A673 (cell line): ENCODE measurements around the gene IMMP1L. TPM values are rescaled to one million over a fixed set of nuclear protein-coding genes. Genes with fewer than 3 reads are reported as not detected.
A peak's percentile ranks its signal among the peaks of the same experiment; 100 is the strongest.

Experiments
- BruUV-seq: library from RNA; stranded (reverse); fragments of 400-500 nt; replicated peaks from 2 replicates; lab custom pipeline; 2021; lab: Mats Ljungman, UMichigan
- CTCF ChIA-PET: fragments of 300-600 bp; sonication (Branson Sonifier 250); formaldehyde crosslinking; loops from one replicate; lab custom pipeline; 2022; ENCODE audit warnings: antibody characterized with exemption; lab: Charles Lee
- POLR2A ChIA-PET: fragments of 300-600 bp; sonication (Branson Sonifier 250); formaldehyde crosslinking; loops from one replicate; lab custom pipeline; 2022; ENCODE audit warnings: antibody characterized with exemption; ENCODE audit not compliant: low non-redundant PET; lab: Charles Lee
- DNase-seq: peaks from one replicate; pipeline ENCODE4 v3.0.0-alpha.2; 2015; ENCODE audit warnings: low spot score
- H3K27ac ChIP-seq: fragments of 200-600 bp; sonication (generic); 2 replicates; pipeline ENCODE4 v1.5.1; 2016; ENCODE audit warnings: mixed run types, low read depth, mild to moderate bottlenecking, mixed read lengths, antibody characterized with exemption, low read length; ENCODE audit not compliant: poor library complexity, severe bottlenecking
- H3K27me3 ChIP-seq: fragments of 200-600 bp; sonication (generic); replicated peaks from 2 replicates; pipeline ENCODE4 v1.6.1; 2017; ENCODE audit warnings: mixed run types, low read depth, mild to moderate bottlenecking, mixed read lengths, antibody characterized with exemption, low read length; ENCODE audit not compliant: insufficient read depth, poor library complexity
- H3K36me3 ChIP-seq: fragments of 200-600 bp; sonication (generic); 2 replicates; pipeline ENCODE4 v1.6.1; 2016; ENCODE audit warnings: mixed run types, mild to moderate bottlenecking, mixed read lengths, antibody characterized with exemption, low read length; ENCODE audit not compliant: insufficient read depth, poor library complexity, severe bottlenecking
- H3K4me1 ChIP-seq: fragments of 200-600 bp; sonication (generic); 2 replicates; pipeline ENCODE4 v1.6.1; 2017; ENCODE audit warnings: mixed run types, mild to moderate bottlenecking, mixed read lengths, antibody characterized with exemption, low read length; ENCODE audit not compliant: insufficient read depth, poor library complexity, severe bottlenecking
- H3K4me3 ChIP-seq: fragments of 200-600 bp; sonication (generic); 2 replicates; pipeline ENCODE4 v1.5.1; 2016; ENCODE audit warnings: low read depth, mixed run types, mild to moderate bottlenecking, mixed read lengths, low read length; ENCODE audit not compliant: poor library complexity, severe bottlenecking
- H3K9me3 ChIP-seq: fragments of 200-600 bp; sonication (generic); 2 replicates; pipeline ENCODE4 v1.6.1; 2016; ENCODE audit warnings: mixed run types, low read depth, mild to moderate bottlenecking, mixed read lengths, antibody characterized with exemption, low read length; ENCODE audit not compliant: poor library complexity, severe bottlenecking
- EZH2 ChIP-seq: fragments of 200-600 bp; sonication (generic); IDR thresholded peaks from 2 replicates; pipeline ENCODE4 v1.6.1; 2017; ENCODE audit warnings: borderline replicate concordance, low read depth, mild to moderate bottlenecking, mixed read lengths, antibody characterized with exemption, low read length; ENCODE audit not compliant: poor library complexity, severe bottlenecking
- intact Hi-C: fragments of 100-400 bp; cut with micrococcal nuclease; formaldehyde crosslinking; loops from one replicate; pipeline ENCODE4 v1.10.0; 2022; ENCODE audit not compliant: unreplicated experiment
- total RNA-seq: library from RNA; stranded (reverse); gene quantifications from 2 replicates; pipeline ENCODE4 v1.2.3, GENCODE V29; 2021
- TF ChIP-seq, protein P1 (sequence below): fragments of 300-800, 200-600 bp; sonication (generic); conservative IDR thresholded peaks from 2 replicates; pipeline ENCODE4 v1.5.1; 2017; ENCODE audit warnings: low read depth, mild to moderate bottlenecking, antibody characterized with exemption, low read length, moderate library complexity, mixed read lengths

The IMMP1L gene
- total RNA-seq, 1 experiment from 2014 or later = 88.3 TPM

DNA sequence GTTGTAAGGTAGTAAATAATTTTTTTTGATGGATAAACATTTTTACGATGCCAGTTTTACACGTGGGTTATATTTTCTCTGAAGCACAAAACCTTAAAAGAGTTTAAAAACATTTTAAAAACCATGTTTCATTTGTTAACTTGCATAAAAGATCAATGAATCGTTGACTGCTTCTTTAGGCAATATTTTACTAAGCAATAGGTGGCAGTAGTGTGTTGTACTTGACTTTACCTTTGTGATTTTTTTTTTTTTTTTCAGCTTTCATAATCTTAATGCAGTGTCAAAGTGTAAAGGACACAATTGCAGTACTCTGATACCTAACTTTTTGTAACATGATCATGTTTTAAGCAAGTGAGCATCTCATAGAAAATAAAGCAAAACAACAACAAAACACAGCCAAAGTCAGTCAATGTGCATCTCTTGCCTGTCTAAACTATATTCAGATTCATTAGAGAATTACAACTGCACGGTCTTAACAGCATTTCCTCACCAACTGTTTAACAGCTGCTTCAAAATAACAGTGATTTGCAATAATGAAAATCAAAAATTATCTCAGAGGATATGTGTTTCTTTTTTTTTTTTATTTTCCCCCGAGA, 112.1 kb downstream of the IMMP1L start:
- intact Hi-C loops = loop anchor here (1.0 to 5.0 kb wide), 4 partner anchors 474 to 775 kb away; no protein-coding TSS in a partner anchor
- no peak for TF ChIP-seq EZH2
- TF ChIP-seq, protein P1, sequence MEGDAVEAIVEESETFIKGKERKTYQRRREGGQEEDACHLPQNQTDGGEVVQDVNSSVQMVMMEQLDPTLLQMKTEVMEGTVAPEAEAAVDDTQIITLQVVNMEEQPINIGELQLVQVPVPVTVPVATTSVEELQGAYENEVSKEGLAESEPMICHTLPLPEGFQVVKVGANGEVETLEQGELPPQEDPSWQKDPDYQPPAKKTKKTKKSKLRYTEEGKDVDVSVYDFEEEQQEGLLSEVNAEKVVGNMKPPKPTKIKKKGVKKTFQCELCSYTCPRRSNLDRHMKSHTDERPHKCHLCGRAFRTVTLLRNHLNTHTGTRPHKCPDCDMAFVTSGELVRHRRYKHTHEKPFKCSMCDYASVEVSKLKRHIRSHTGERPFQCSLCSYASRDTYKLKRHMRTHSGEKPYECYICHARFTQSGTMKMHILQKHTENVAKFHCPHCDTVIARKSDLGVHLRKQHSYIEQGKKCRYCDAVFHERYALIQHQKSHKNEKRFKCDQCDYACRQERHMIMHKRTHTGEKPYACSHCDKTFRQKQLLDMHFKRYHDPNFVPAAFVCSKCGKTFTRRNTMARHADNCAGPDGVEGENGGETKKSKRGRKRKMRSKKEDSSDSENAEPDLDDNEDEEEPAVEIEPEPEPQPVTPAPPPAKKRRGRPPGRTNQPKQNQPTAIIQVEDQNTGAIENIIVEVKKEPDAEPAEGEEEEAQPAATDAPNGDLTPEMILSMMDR = peak; percentile 99
- Histone ChIP-seq H3K4me3 (no peak overlapping the region), H3K36me3 (no peaks in the 10 kb centered on the region), H3K9me3 (no peaks in the 10 kb centered on the region), H3K27me3 (no peaks in the 10 kb centered on the region), H3K4me1 (no peaks in the 10 kb centered on the region), H3K27ac (no peak overlapping the region)
- CTCF ChIA-PET = interaction anchor here (0.5 to 1.8 kb wide), 14 partner anchors 28 to 847 kb away, joined by 3 to 24 read pairs (median 4); partner anchors contain the start of genes DCDC1 and DNAJC24
- peak; percentile 69 for DNase-seq
- BruUV-seq = no TSS peak
- POLR2A ChIA-PET = interaction anchor here (0.6 kb wide), 1 partner anchor 253 kb away, joined by 3 read pairs; no protein-coding TSS in a partner anchor

DNA sequence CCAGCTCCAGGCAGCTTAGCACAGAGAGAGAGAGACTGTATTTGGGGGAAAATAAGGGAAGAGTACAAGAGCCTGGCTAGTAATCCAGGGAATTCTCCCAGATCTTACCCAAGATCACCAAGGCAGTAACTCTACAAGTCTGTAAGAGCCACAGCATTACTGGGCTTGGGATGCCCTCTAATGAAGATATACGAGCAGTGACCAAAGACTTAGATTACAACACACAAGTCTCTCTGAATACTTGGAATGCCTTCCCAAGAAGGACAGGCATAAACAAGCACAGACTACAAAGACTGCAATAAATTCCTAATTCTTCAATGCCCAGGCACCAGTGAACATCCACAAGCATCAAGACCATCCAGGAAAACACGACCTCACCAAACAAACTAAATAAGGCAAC, 122.0 kb downstream of the IMMP1L start:
- no peaks in the 10 kb centered on the region for H3K9me3 ChIP-seq
- no peak overlapping the region for H3K27ac ChIP-seq
- H3K36me3 ChIP-seq = no peaks in the 10 kb centered on the region
- no peaks in the 10 kb centered on the region for H3K4me1 ChIP-seq
- no peak for TF ChIP-seq EZH2
- TF ChIP-seq, protein P1 = no peak
- ChIA-PET CTCF (no interaction called here), POLR2A (no interaction called here)
- no peaks in the 10 kb centered on the region for H3K27me3 ChIP-seq
- BruUV-seq = no TSS peak
- no peak overlapping the region for H3K4me3 ChIP-seq
- intact Hi-C loops = no loop called here
- no peak for DNase-seq

DNA sequence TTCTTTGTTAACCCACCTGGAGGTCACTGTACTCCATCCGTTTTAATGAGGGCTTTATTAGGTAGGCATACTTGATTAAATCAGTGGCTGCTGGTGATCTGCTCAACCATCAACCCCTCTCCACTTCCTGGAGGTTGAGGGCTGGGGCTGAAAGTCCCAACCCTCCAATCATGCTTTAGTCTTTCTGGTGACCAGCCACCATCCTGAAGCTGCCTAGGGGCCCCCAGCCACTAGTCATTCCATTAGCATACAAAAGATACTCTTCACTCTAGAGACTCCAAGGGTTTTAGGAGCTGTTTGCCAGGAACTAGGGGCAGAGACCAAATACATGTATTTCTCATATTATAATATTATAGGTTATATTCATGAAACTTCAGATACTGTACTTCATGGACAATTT, 126.3 kb downstream of the IMMP1L start:
- no peak for DNase-seq
- TF ChIP-seq, protein P1 = no peak
- TF ChIP-seq EZH2 = no peak
- POLR2A ChIA-PET = no interaction called here
- H3K27ac ChIP-seq = no peak overlapping the region
- no peaks in the 10 kb centered on the region for H3K9me3 ChIP-seq
- H3K36me3 ChIP-seq = no peaks in the 10 kb centered on the region
- no peaks in the 10 kb centered on the region for H3K27me3 ChIP-seq
- intact Hi-C loops = no loop called here
- no peaks in the 10 kb centered on the region for H3K4me1 ChIP-seq
- CTCF ChIA-PET = no interaction called here
- no TSS peak for BruUV-seq
- no peak overlapping the region for H3K4me3 ChIP-seq

Other genes with a start within 250 kb of the IMMP1L start
- gene DCDC1, start 139.9 kb downstream of the IMMP1L start, total RNA-seq = 0.58 and 1.0 TPM in 2 replicates
- gene DNAJC24, start 139.8 kb downstream of the IMMP1L start, total RNA-seq = 46.9 and 50.4 TPM in 2 replicates
- gene ELP4, start 145 bp upstream of the IMMP1L start, total RNA-seq = 49.4 and 49.7 TPM in 2 replicates